ENCODE measurements around the gene PGAP2.

DNA sequence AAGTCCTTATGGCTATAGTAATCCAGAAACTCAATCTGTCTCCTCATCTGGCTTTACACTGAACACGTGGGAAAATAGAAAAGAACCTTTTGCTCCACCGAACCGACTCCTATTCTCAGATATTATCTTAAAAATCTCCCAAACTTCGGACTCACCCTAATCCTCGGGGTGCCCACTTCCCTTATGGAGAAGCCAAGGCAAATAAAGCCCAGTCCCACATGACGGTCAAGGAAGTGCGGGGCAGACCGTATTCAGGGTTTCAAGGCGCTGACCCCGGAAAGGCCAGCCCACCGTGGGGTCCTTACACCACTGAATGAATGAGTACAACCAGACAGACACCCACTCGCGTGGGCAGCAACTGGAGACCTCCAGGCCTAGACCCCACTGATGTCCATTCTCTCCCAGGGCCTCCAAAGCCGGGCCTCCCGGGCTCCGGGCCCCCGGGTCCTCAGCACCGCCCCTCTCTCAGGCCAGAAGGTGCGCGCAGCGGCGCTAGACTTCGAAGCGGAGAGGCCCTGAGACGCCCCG lies 11.5 kb upstream of the PGAP2 start:
- TF ChIP-seq POLR2A (IDR thresholded peaks at IDR 0.05; ENCODE audit: low read length) (no peak), GATA1 (IDR thresholded peaks at IDR 0.05; ENCODE audit: low read depth, low read length) (no peak)

Measured in erythroblast (primary cell).